Endodermal cell (in vitro differentiated cells): ENCODE data around the gene OVCH2. TPM values are rescaled to one million over a fixed set of nuclear protein-coding genes. Genes with fewer than 3 reads are reported as not detected.
A peak's percentile ranks its signal among the peaks of the same experiment; 100 is the strongest.

ENCODE experiments used
- DNase-seq: peaks from one replicate; pipeline ENCODE4 v3.0.0-alpha.2; 2017
- H3K27ac ChIP-seq: 2 replicates; pipeline ENCODE4 v1.5.1; 2013; ENCODE audit warnings: mild to moderate bottlenecking, low read depth, low read length, moderate library complexity
- H3K27me3 ChIP-seq: 2 replicates; pipeline ENCODE4 v1.6.1; 2013; ENCODE audit warnings: mild to moderate bottlenecking, low read length, moderate library complexity; ENCODE audit not compliant: insufficient read depth, control insufficient read depth, poor library complexity, severe bottlenecking
- H3K36me3 ChIP-seq: 2 replicates; pipeline ENCODE4 v1.7.0; 2013; ENCODE audit warnings: mild to moderate bottlenecking, low read length, moderate library complexity; ENCODE audit not compliant: control insufficient read depth, insufficient read depth
- H3K4me1 ChIP-seq: one replicate; pipeline ENCODE4 v1.7.0; 2013; ENCODE audit warnings: low read length; ENCODE audit not compliant: control insufficient read depth, insufficient read depth
- H3K4me3 ChIP-seq: 2 replicates; pipeline ENCODE4 v1.5.1; 2013; ENCODE audit warnings: mild to moderate bottlenecking, low read length, moderate library complexity
- H3K9ac ChIP-seq: 2 replicates; pipeline ENCODE4 v1.6.1; 2013; ENCODE audit warnings: mild to moderate bottlenecking, low read length, moderate library complexity; ENCODE audit not compliant: poor library complexity, severe bottlenecking; ENCODE audit errors: extremely low read depth
- H3K9me3 ChIP-seq: 2 replicates; pipeline ENCODE4 v1.6.1; 2013; ENCODE audit warnings: mild to moderate bottlenecking, low read length, moderate library complexity; ENCODE audit not compliant: control insufficient read depth
- H3K27ac Mint-ChIP-seq: 2 replicates; pipeline ENCODE4 v1.8.0; 2020; ENCODE audit warnings: mixed read lengths
- H3K27me3 Mint-ChIP-seq: 2 replicates; pipeline ENCODE4 v1.8.0; 2021; ENCODE audit warnings: mild to moderate bottlenecking, mixed read lengths; ENCODE audit not compliant: insufficient read depth
- H3K36me3 Mint-ChIP-seq: 2 replicates; pipeline ENCODE4 v1.8.0; 2020; ENCODE audit warnings: low read depth, mixed read lengths
- H3K4me1 Mint-ChIP-seq: 2 replicates; pipeline ENCODE4 v1.8.0; 2020; ENCODE audit warnings: mixed read lengths
- H3K4me3 Mint-ChIP-seq: 2 replicates; pipeline ENCODE4 v1.8.0; 2020; ENCODE audit warnings: mild to moderate bottlenecking, moderate library complexity, mixed read lengths
- H3K9me3 Mint-ChIP-seq: 2 replicates; pipeline ENCODE4 v1.8.0; 2020; ENCODE audit warnings: mild to moderate bottlenecking, mixed read lengths
- CTCF ChIP-seq: fragments of 200-600 bp; sonication (generic); conservative IDR thresholded peaks from 2 replicates; pipeline ENCODE4 v1.5.0; 2021; ENCODE audit warnings: antibody characterized with exemption, mild to moderate bottlenecking
- WGBS, 2 experiments: methylation state at CpG; one replicate each; pipeline versions ENCODE4 v1.1.5 to v1.1.7; 2013; ENCODE audit warnings: missing lambda C conversion rate in 2 of 2, mixed read lengths in 1 of 2; ENCODE audit not compliant: insufficient coverage in 1 of 2, insufficient read length in 1 of 2; 5-methylcytosine and 5-hydroxymethylcytosine counted together
- total RNA-seq, 2 donors: library from RNA; stranded (reverse); fragmentation: NEBNext Ultra II Directional in 1 of 2; extraction: Animal tissue kit (Norgen Biotek cat#: 25700) in 1 of 2; gene quantifications; 2 replicates in 1 of 2; 3 replicates in 1 of 2; pipeline ENCODE4 v1.2.1, GENCODE V29; 2021

The OVCH2 gene
- total RNA-seq, 2 donors from 2014 or later: 8.2 to 30.1 TPM

- peak overlapping the region; percentile 40 for H3K27ac ChIP-seq
- H3K27ac Mint-ChIP-seq: no peak overlapping the region
- H3K4me3 Mint-ChIP-seq: no peak overlapping the region
- no peak for TF ChIP-seq CTCF
- no peak overlapping the region for H3K9ac ChIP-seq
- no peaks in the 10 kb centered on the region for H3K4me1 Mint-ChIP-seq
- DNase-seq: no peak
- 94 to 100% methylated on average over 3 to 4 of the region's 4 CpGs for WGBS, 2 experiments
- peaks cover 6% of the 10 kb centered on the region for H3K9me3 ChIP-seq
- no peaks in the 10 kb centered on the region for H3K27me3 ChIP-seq
- H3K9me3 Mint-ChIP-seq: peaks cover 6% of the 10 kb centered on the region
- peaks cover 88% of the 10 kb centered on the region for H3K36me3 ChIP-seq
- peaks cover 85% of the 10 kb centered on the region for H3K36me3 Mint-ChIP-seq
- no peaks in the 10 kb centered on the region for H3K4me1 ChIP-seq
- no peak overlapping the region for H3K4me3 ChIP-seq
- H3K27me3 Mint-ChIP-seq: no peaks in the 10 kb centered on the region
Measured at GRCh38 chr11:7654195-7654705, 52.0 kb downstream of the OVCH2 start.

- H3K36me3 ChIP-seq: peaks cover 97% of the 10 kb centered on the region
- no peaks in the 10 kb centered on the region for H3K4me1 ChIP-seq
- H3K36me3 Mint-ChIP-seq: peaks cover 95% of the 10 kb centered on the region
- H3K9me3 Mint-ChIP-seq: no peaks in the 10 kb centered on the region
- no peak overlapping the region for H3K27ac Mint-ChIP-seq
- H3K4me3 ChIP-seq: no peak overlapping the region
- H3K4me3 Mint-ChIP-seq: no peak overlapping the region
- DNase-seq: peak; percentile 32
- no peak overlapping the region for H3K9ac ChIP-seq
- H3K9me3 ChIP-seq: no peaks in the 10 kb centered on the region
- no peak for TF ChIP-seq CTCF
- 94 to 100% methylated on average over 4 to 9 of the region's 9 CpGs for WGBS, 2 experiments
- H3K27me3 Mint-ChIP-seq: no peaks in the 10 kb centered on the region
- H3K4me1 Mint-ChIP-seq: no peaks in the 10 kb centered on the region
- H3K27me3 ChIP-seq: no peaks in the 10 kb centered on the region
- no peak overlapping the region for H3K27ac ChIP-seq
Measured at GRCh38 chr11:7651700-7652099, 54.6 kb downstream of the OVCH2 start.

- Mint-ChIP-seq H3K27ac (no peak overlapping the region), H3K9me3 (no peaks in the 10 kb centered on the region), H3K36me3 (peaks cover 96% of the 10 kb centered on the region), H3K4me1 (no peaks in the 10 kb centered on the region), H3K27me3 (no peaks in the 10 kb centered on the region), H3K4me3 (no peak overlapping the region)
- DNase-seq: peak; percentile 25
- H3K27me3 ChIP-seq: no peaks in the 10 kb centered on the region
- H3K9ac ChIP-seq: no peak overlapping the region
- WGBS, 2 experiments: 91 to 100% methylated on average over 1 to 5 of the region's 5 CpGs
- H3K9me3 ChIP-seq: no peaks in the 10 kb centered on the region
- no peaks in the 10 kb centered on the region for H3K4me1 ChIP-seq
- H3K27ac ChIP-seq: no peak overlapping the region
- H3K36me3 ChIP-seq: peaks cover 97% of the 10 kb centered on the region
- H3K4me3 ChIP-seq: no peak overlapping the region
- no peak for TF ChIP-seq CTCF
Measured at GRCh38 chr11:7651140-7651551, 55.1 kb downstream of the OVCH2 start.
